HUES6 (cell line): ENCODE results near the gene SKA2.

Experiments
- H3K27ac ChIP-seq: 2 replicates; pipeline ENCODE4 v1.7.0; 2013; ENCODE audit warnings: low read depth, mild to moderate bottlenecking, low read length, inconsistent platforms
- H3K27me3 ChIP-seq: 2 replicates; pipeline ENCODE4 v1.6.1; 2013; ENCODE audit warnings: low read length; ENCODE audit not compliant: control insufficient read depth, insufficient read depth
- H3K36me3 ChIP-seq: 2 replicates; pipeline ENCODE4 v1.6.1; 2013; ENCODE audit warnings: low read length; ENCODE audit not compliant: control insufficient read depth, insufficient read depth
- H3K4me1 ChIP-seq: 2 replicates; pipeline ENCODE4 v1.6.1; 2013; ENCODE audit warnings: low read length; ENCODE audit not compliant: control insufficient read depth, insufficient read depth
- H3K4me3 ChIP-seq: 2 replicates; pipeline ENCODE4 v1.5.1; 2013; ENCODE audit warnings: low read depth, low read length
- H3K9ac ChIP-seq: one replicate; pipeline ENCODE4 v1.6.1; 2013; ENCODE audit warnings: mild to moderate bottlenecking, low read length
- H3K9me3 ChIP-seq: 2 replicates; pipeline ENCODE4 v1.6.1; 2013; ENCODE audit warnings: low read depth, low read length; ENCODE audit not compliant: control insufficient read depth, insufficient read depth

The SKA2 gene

GRCh38 chr17:59062509-59062908 is 92.5 kb downstream of the SKA2 start:
- Histone ChIP-seq H3K27ac (no peak overlapping the region), H3K4me1 (no peaks in the 10 kb centered on the region), H3K36me3 (peaks cover 71% of the 10 kb centered on the region), H3K4me3 (no peak overlapping the region), H3K9me3 (no peaks in the 10 kb centered on the region), H3K9ac (no peak overlapping the region), H3K27me3 (no peaks in the 10 kb centered on the region)
